Stimulated activated CD8-positive, alpha-beta memory T cell treated with anti-CD3 and anti-CD28 coated beads, Interleukin-15, amount 100 ng/mL, for 48 hours (primary cell): ENCODE results near the gene STING1.
"Not testable (repeated sequence)": the region's sequence is repeated elsewhere in the genome, so short reads cannot be mapped to it uniquely, and the experiment has no call there.

ENCODE experiments used
- DNase-seq, 2 donors: peaks; one replicate each; pipeline ENCODE4 v3.0.0-alpha.2; 2020; ENCODE audit warnings: low read depth in 2 of 2

Gene STING1

DNA sequence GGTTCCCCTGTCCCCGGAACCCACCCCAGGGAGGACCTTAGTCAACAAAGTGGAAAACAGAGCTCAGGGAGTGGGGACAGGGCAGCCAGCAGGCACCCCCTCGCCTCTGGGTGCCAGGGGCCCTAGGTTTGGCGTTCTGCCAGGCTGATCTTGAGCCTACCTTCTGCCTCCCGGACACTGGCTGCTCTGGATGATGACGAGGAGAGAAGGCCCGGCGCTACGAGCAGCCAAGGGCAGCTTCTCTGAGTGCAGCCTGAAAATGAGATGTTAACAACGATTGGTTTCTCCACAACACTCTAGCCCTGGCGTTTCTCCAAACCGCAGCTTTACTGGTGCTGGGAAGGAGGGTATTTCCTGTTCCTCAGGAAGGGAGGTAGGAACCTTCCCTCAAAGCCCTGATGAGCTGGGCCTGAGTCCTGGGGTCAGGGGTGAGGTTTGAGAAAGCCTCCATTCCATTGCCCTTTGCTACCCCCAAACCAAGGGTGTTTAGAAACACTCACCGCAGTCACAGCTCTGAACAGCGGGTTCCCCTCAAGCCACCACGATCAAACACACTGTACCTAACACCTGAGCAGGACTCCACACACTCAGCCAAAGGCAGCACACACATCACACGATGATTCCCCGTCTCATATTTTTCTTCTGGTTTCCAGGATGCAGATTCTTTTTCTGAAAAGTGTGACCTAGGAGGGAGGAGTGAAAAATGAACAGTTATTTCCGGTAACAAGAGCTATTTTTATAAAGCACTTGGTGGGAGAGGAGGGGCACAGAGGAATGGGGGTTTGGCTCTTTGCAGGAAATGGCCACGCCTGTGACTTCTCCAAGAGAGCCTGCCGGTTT, at the start of gene STING1:
STING1 (minus strand) TSS at position 709 of the 840 bp plus-strand sequence. CDS start 1,054 bp downstream, outside the sequence.
- DNase-seq, result peak; percentile 32 to 36

DNA sequence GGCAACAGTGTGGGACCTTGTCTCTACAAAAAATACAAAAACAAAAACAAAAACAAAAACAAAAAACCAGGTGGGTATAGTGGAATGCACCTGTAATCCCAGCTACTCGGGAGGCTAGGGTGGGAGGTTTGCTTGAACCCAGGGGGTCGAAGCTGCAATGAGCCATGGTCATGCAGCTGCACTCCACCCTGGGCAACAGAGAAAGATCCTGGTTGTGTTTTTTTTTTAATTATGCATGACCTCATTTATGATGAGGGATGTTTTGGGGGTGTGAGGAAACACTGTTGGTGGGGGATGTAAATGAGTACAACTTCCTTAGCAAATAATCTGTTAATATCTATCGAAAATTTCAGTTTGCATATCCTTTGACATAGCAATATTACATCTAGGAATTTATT, 49.2 kb upstream of the STING1 start:
- DNase-seq, result no peak

DNA sequence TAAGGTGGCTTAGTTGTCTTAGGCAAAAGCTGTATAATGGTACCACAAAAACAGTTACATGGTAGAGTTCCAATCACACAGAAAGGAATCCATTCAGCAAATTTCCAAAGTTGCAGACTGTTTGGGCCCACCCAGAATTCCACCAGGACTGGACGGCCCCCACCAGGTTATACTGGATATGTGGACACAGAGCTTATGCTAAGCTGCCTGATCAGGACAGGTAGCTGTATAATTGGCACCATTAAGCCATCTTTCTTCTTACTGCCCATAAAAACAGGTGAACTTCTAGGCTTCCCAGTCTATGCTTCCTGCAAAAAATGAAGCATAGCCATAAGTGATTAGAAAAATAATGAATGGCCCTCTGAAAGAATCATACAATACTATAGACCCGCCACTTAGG, 47.5 kb upstream of the STING1 start:
- DNase-seq, result not testable (repeated sequence)

DNA sequence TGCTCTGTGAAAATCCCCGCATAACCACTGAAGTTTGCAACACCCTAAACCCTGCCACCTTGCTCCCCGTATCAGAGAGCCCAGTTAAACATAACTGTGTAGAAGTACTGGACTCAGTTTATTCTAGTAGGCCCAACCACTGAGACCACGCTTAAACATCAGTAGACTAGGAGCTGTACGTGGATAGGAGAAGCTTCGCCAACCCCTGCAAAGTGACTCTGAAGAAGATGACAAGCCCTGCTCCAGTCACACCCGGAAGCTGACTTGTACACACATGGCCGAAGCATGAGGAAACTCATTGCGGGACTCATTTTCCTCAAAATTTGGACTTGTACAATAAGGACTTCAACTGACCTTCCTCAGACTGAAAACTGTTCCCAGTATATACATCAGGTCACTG, 46.1 kb upstream of the STING1 start:
- DNase-seq, result not testable (repeated sequence)

DNA sequence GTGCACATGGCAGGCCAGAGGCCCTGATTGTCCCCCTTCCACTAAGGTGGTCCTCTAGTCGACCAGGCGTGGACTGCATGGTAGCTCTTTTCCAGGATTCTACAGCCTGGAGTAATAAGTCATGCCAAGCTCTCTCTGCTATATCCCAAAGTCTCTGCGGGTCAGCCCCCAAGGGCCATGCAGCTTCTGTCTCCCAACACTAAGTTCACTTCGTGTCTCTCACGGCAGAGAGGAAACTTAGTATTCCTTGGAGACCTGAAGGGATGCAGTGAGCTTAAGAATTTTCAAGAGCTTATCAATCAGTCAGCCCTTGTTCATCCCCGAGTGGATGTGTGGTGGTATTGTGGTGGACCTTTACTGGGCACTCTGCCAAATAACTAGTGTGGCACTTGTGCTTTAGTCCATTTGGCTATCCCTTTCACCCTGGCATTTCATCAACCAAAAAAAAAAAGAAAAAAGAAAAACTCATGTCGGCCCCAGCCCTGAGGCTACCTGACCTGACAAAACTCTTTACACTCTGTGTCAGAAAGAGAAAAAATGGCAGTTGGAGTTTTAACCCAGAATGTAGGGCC, 45.4 kb upstream of the STING1 start:
- not testable (repeated sequence) for DNase-seq

DNA sequence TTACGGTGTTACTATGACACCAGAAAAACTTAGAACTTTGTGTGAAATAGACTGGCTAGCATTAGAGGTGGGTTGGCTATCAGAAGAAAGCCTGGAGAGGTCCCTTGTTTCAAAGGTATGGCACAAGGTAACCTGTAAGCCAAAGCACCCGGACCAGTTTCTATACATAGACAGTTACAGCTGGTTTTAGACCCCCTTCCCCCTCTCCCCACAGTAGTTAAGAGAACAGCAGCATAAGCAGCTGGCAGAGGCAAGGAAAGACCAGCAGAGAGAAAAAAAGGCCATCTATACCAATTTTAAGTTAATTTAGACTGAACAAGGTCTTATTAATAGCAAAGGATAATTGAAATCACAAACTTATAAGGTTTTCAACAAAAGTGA, 44.5 kb upstream of the STING1 start:
- DNase-seq, result not testable (repeated sequence)

DNA sequence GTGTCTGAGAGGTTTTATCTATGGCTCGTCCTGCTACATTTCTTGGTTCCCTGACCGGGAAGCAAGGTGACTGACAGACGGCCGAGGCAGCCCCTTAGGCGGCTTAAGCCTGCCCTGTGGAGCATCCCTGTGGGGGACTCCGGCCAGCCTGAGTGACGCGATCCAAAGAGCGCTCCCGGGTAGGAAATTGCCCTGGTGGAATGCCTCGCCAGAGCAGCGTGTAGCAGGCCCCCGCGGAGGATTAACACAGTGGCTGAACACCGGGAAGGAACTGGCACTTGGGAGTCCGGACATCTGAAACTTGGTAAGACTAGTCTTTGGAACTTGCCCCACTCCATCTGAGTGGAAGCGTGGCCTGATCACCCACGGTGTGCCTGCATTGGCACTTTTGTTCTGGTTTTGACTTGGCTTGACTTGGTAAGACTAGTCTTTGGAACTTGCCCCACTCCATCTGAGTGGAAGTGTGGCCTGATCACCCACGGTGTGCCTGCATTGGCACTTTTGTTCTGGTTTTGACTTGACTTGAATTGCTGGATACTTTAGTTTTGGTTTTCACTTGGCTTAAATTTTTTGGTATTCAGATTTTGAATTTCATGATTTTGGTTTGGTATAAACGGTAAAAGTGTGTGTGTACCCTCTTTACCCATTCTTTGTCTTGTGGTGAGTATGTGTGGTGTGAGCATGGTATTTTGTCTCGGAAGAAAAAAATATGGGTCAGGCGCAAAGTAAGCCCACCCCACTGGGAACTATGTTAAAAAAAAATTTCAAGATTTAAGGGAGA, 43.9 kb upstream of the STING1 start:
- DNase-seq, result not testable (repeated sequence)

DNA sequence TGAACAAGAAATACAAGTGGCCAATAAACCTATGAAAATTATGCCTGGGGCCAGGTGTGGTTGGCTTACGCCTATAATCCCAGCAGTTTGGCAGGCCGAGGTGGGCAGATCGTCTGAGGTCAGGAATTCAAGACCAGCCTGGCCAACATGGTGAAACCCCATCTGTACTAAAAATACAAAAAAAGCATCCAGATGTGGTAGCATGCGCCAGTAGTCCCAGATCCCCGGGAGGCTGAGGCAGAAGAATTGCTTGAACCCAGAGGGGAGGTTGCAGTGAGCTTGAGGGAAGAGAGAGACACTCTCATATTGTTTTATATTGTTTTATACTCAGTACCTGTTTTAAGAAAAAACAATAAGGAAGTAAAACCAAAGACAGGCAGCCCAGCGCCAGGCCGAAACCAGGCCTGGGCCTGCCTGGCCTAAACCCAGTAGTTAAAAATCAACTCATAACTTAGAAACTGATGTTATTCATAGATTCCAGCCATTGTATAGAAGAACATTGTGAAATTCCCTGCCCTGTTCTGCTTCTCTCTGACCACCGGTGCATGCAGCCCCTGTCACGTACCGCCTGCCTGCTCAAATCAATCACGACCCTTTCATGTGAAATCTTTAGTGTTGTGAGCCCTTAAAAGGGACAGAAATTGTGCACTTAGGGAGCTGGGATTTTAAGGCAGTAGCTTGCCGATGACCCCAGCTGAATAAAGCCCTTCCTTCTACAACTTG, 43.2 kb upstream of the STING1 start:
- not testable (repeated sequence) for DNase-seq

DNA sequence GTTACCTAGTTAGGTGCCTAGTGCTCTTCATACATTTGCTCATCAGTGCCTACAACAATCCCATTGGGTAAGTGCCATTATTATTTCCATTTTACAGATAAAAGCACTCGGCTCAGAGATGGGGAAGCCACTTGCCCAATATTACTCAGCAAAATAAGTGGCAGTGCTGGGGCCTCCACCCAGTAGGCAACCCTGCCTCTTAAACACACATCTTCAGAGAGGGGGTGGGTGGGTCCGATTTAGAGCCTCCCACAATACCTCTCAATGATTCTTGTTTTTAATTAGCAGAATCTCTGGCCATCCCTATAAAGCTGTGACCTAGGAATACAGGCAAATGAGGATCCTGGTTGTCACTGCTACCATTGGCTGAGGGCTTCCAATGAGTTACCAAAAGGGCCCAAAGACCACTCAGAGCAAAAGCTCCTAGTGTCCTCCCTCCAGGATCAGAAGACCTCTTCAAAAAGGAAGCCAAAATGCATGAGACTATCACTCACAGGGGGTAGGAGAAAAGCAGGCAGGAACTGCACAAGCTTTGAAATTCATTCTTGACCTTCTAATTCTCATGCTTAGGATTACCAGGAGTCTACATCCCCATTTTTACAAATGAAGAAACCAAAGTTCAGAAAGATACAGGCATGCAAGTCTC, 42.5 kb upstream of the STING1 start:
- DNase-seq, result no peak

DNA sequence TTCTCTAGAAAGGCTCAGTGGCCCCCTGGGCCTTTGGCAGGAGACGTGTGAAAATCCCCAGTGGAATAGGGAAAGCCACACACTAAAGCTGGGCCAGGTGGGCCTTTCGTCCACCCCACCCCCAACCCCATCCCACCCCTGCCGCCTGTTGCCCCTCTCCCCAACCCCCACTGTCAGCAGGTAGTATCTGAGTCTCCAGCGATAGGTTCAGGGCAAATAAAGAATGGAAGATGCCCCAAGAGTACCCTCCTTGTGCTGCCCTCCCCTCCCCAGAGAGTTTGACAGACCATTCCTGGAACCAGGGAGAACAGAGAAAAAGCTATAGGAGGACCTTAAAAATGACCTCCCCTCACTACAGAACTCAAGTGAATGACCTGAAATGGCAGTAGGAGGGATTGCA, 41.9 kb upstream of the STING1 start:
- DNase-seq, result no peak

DNA sequence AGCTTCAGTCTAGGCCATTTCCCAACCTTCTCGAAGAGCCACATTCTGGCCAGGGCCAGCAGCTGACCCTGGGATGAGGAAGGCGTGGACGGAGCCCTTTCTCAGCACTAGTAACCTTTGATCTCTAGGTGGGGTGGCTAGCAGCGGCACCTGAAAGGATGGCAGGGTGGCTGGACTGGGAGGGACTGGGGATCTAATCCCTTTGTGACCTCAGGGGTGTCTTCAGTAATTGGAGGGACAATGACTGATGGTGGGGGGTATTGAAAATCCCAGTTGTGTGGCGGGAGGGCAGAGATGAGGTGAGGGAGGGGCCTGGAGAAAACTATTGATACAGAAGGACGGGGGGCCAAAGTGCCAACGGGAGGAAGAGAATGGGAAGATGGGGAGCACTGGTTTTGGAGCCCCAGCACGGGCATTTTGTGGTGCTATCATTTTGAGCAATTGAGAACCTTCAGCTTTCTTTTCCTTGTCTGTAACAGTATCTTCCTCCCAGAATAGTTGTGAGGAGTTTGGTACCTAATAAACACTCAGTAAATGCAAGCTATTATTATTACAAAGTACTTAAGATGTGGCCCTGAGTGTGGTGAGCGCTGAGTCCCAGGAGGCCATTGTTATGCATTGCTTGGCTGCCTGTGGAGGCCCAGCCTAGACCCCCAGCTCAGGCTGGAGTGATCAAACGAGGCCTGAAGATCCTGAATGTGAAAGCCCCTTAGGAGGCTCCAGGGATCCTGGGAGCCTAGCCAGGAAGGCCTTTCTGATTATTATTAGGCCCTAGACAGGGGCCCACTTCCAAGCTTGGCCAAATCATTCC, 41.3 kb upstream of the STING1 start:
- no peak for DNase-seq

DNA sequence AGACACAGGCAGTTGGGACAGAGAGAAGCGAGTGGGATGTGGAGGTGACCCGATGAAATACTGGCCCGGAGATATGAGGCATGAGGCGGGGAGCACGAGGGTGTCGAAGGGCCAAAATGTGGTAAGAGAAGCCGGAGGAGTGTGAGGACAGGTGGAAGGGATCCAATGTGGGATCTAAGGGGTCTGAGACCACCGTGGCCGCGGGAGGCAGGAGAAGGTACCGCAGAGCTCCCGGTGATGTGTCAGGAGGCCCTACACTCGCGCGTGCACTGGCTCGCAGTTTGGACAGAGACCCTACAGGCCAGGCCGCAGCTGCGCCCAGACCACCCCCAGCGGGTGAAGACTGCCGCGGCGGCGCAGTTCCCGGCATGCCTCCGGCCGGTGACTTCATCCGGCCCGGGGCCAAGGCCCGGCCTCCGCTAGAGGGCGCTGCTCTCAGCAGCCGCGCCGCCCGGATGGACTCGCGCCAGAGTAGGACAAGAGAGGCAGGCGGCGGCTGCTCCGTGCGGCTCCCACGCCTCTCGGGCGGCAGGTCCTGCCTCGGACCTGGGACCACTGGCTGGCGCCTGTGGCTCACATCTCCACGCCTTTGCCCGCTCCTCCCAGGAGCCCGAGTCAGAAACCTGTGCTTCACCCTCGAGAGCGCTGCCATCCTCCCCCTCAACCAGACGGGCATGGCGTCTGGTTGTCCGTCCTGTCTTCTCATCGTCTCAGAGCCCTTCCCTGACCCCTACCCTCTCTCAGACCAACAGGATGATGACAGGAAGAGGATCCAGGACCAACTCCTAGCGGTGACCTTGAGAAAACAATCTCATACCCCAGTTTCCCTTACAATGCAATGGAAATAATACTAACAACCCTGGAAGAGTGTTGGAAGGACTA, 35.4 kb upstream of the STING1 start:
- DNase-seq, result peak; percentile 78 to 83

DNA sequence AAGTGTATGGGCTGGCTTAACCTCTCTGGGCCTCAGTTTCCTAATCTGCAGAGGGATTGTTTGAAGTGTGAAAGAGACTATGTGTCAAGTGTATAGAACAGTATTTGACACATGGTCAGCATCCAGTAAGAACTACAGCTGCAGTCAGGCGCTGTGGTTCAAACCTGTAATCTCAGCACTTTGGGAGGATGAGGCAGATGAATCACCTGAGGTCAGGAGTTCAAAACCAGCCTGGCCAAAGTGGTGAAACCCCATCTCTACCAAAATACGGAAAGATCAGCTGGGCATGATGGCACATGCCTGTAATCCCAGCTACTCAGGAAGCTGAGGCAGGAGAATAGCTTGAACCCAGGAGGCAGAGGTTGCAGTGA, 31.9 kb upstream of the STING1 start:
- DNase-seq, result no peak

DNA sequence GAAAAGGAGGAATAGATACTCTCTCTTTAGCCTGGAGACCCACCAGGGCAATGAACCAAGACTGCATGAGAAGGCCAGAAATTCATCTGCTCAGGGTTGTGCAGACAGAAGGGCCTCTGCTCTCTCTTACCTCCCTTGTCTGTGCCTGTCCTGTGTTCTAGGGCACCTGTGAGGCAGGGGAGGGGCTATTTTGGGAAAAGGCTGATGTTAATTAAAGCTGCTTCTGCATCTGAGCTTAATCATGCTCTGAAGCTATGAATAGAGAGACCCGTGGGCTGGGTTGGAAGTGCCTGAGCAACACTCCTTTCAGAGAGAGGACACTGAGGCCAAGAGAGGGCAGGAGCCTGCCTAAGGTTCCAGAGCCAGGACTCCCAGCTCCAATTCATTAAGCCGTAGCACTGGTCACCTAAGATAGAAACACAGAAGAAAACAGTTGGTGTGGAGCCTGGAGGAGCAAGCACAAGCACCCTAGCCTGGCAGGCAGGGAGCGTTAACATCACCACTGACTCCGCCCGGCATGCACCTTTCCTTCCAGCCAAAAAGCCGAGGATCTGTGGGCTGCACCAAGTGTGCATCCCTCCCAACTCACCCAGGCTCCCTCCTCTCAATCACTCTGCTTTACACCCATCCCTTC, 31.4 kb upstream of the STING1 start:
- DNase-seq, result no peak

DNA sequence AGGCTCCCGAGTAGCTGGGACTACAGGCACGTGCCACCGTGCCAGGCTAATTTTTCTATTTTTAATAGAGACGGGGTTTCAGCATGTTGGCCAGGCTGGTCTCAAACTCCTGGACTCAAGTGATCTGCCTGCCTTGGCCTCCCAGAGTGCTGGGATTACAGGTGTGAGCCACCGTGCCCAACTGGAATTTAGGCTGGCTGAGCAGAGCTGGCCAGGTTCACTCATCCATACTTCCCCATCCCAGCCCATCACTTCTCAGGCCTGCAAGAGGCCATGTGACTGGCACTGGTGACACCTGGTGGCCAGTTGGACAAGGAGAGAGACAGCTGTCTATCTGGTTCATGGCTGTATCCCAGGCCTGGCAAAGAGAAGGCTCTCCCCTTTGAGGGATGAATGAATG, 30.9 kb upstream of the STING1 start:
- peak; percentile 58 to 62 for DNase-seq

DNA sequence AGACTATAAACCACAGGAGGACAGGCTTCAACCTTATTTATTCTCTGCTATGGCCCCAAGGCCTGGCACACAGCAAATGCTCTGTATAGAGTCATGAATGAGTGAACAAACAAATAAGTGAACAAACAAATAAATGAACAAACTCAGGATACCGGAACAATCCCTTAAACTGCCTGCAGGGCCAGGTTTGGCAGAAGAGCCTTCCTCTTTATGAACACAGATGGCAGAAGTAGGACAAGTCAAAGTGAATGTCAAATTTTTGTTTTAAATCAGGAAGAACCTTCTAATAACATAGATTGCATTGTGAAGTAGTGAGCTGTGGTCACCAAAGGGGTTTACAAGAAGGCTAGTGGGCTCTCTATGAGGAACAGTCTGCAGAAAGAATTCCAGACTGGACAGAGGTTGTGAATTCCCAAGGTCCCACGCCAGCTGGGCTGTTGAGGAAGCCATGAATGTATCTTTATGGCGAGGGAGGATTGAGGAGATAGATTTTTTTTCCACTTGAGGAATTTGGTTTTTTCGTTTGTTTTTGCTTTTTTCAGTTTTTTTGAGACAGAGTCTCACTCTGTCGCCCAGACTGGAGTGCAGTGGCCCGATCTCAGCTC, 30.3 kb upstream of the STING1 start:
- DNase-seq, result no peak

DNA sequence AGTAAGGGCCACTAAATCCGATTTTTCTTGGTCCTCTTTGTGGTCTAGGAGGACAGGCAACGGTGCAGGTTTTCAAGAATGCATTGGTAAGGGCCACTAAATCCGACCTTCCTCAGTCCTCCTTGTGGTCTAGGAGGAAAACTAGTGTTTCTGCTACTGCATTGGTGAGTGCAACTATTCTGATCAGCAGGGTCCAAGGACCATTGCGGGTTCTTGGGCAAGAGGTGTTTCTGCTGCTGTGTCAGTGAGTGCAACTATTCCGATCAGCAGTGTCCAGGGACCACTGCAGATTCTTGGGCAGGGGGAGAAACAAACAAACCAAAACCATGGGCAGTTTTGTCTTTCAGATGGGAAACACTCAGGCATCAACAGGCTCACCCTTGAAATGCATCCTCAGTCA, 22.2 kb upstream of the STING1 start:
- DNase-seq, result not testable (repeated sequence)

DNA sequence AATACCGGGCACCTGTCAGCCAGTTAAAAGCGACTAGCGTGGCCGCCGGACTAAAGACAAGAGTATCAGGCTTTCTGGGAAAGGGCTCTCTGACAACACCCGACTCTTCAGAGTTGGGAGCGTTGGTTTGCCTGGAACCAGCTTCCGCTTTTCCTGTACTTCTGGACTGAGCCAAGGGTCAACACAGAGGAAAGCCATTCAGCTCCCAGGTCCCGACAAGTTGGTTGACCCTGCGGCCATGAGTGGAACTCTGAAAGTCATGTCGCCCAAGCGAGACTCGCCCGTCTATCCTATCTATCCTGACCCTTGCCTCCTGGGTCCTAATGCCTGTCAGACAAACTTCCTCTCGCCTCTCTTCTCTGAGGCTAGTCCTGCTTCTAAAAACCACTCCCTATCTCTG, 21.3 kb upstream of the STING1 start:
- DNase-seq, result not testable (repeated sequence)
